Esophagus squamous epithelium (tissue), 5 donors: Measurements from ENCODE around the gene PRPSAP1. TPM values are rescaled to one million over a fixed set of nuclear protein-coding genes. Genes with fewer than 3 reads are reported as not detected.

ENCODE experiments used
- DNase-seq: peaks from one replicate; lab custom pipeline; 2025; lab: John Stamatoyannopoulos, UW
- H3K27ac ChIP-seq, 4 donors: fragments of 200-600 bp; sonication (generic); one replicate each; pipeline ENCODE4 v1.5.1; 2016 to 2019; ENCODE audit warnings: mild to moderate bottlenecking in 1 of 4
- H3K27me3 ChIP-seq, 4 donors: fragments of 200-600 bp; sonication (generic); 1 replicate in 3 of 4; 2 replicates in 1 of 4; pipeline versions ENCODE4 v1.5.1 to v1.6.0; 2017 to 2021; ENCODE audit warnings: antibody characterized with exemption in 1 of 4
- H3K36me3 ChIP-seq, 3 donors: fragments of 200-600 bp; sonication (generic); one replicate each; pipeline ENCODE4 v1.5.1; 2016 to 2019
- H3K4me1 ChIP-seq, 3 donors: fragments of 200-600 bp; sonication (generic); one replicate each; pipeline ENCODE4 v1.5.1; 2017 to 2019
- H3K4me3 ChIP-seq, 4 donors: fragments of 200-600 bp; sonication (generic); 1 replicate in 3 of 4; 2 replicates in 1 of 4; pipeline ENCODE4 v1.5.1; 2016 to 2019; ENCODE audit warnings: mild to moderate bottlenecking in 2 of 4, moderate library complexity in 1 of 4
- H3K9me3 ChIP-seq, 3 donors: fragments of 200-600 bp; sonication (generic); one replicate each; pipeline ENCODE4 v1.5.1; 2016 to 2019
- POLR2A ChIP-seq, 4 donors: fragments of 450-650 bp; IDR thresholded peaks; one replicate each; pipeline ENCODE4 v1.6.1; 2017; ENCODE audit warnings: antibody characterized with exemption in 4 of 4, mild to moderate bottlenecking in 4 of 4, moderate library complexity in 3 of 4
- WGBS, 2 donors: methylation state at CpG; one replicate each; pipeline ENCODE4 v1.1.5; 2018; 5-methylcytosine and 5-hydroxymethylcytosine counted together
- intact Hi-C: fragments of 100-400 bp; cut with DNase I; formaldehyde crosslinking; loops from one replicate; pipeline ENCODE4 v1.15.0; 2022
- total RNA-seq, 4 donors: library from RNA; depleted of rRNA; stranded (reverse); fragments of >200 nt; gene quantifications; one replicate each; pipeline ENCODE4 v1.1.0, GENCODE V29; 2016
- TF ChIP-seq, protein P1 (sequence below), 6 experiments: fragments of 450-650 bp in 4 of 6; fragments of 200-600 bp in 2 of 6; sonication (generic) in 2 of 6; IDR thresholded peaks; one replicate each; pipeline ENCODE4 v1.5.1; 2016 to 2019; ENCODE audit warnings: antibody characterized with exemption in 6 of 6, mild to moderate bottlenecking in 4 of 6, moderate library complexity in 4 of 6
- donor health status: DM: yes; HTN: yes; CAD: no.

PRPSAP1 gene
- total RNA-seq, 4 donors from 2014 or later: 36.0 to 68.6 (median 49.5) TPM

DNA sequence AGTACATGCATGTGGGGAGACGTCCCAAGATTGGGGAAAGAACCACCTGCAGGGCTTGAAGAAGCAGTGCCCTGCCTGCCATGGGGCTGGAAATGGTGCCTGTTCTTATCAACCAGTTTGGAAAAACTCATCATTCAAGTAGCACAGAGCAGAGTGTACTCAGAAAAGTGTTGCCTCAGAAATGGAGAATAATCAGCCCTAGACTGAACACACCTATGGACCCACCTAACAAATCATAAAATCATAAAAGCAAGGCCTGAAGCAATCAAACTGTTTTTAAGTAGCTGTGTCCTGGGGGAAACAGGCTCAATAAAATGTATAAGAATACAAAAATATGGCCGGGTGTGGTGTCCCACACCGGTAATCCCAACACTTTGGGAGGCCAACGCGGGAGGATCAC lies 56.8 kb downstream of the PRPSAP1 start:
- Histone ChIP-seq H3K9me3 (no peaks in the 10 kb centered on the region), H3K4me1 (no peaks in the 10 kb centered on the region), H3K27ac (no peak overlapping the region), H3K27me3 (no peaks in the 10 kb centered on the region), H3K4me3 (no peak overlapping the region), H3K36me3 (peaks cover 0 to 13% (median 0%) of the 10 kb centered on the region in 3 donors)
- WGBS, 2 donors: 96 to 97% methylated on average over 5 of the region's 5 CpGs
- intact Hi-C loops: no loop called here
- DNase-seq: no peak
- TF ChIP-seq POLR2A (IDR thresholded peaks at IDR 0.05): no peak
- TF ChIP-seq, protein P1, sequence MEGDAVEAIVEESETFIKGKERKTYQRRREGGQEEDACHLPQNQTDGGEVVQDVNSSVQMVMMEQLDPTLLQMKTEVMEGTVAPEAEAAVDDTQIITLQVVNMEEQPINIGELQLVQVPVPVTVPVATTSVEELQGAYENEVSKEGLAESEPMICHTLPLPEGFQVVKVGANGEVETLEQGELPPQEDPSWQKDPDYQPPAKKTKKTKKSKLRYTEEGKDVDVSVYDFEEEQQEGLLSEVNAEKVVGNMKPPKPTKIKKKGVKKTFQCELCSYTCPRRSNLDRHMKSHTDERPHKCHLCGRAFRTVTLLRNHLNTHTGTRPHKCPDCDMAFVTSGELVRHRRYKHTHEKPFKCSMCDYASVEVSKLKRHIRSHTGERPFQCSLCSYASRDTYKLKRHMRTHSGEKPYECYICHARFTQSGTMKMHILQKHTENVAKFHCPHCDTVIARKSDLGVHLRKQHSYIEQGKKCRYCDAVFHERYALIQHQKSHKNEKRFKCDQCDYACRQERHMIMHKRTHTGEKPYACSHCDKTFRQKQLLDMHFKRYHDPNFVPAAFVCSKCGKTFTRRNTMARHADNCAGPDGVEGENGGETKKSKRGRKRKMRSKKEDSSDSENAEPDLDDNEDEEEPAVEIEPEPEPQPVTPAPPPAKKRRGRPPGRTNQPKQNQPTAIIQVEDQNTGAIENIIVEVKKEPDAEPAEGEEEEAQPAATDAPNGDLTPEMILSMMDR (IDR thresholded peaks at IDR 0.05): no peak

DNA sequence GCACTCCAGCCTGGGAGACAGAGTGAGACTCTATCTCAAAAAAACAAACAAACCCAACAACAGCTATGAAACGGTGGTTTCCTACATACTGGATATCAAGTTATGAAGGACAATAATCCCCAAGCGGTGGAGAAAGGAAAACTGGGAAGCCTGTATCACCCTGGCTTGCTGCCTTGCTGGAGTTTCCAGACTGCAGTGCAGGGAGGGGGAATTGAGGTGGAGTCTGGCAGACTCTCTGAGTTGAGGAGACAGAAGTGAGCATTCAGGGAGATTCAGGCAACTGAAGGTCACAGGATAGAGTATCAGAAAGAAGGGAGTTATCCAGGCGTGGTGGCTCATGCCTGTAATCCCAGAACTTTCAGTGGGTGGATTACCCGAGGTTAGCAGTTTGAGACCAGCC lies 57.5 kb downstream of the PRPSAP1 start:
- no peak overlapping the region for H3K4me3 ChIP-seq
- no peaks in the 10 kb centered on the region for H3K9me3 ChIP-seq
- no peaks in the 10 kb centered on the region for H3K27me3 ChIP-seq
- H3K27ac ChIP-seq: no peak overlapping the region
- no peak for DNase-seq
- H3K36me3 ChIP-seq: peaks cover 0 to 20% (median 0%) of the 10 kb centered on the region in 3 donors
- 48 to 50% methylated on average over 4 of the region's 4 CpGs for WGBS, 2 donors
- H3K4me1 ChIP-seq: no peaks in the 10 kb centered on the region
- intact Hi-C loops: no loop called here
- TF ChIP-seq POLR2A (IDR thresholded peaks at IDR 0.05): no peak
- TF ChIP-seq, protein P1 (IDR thresholded peaks at IDR 0.05): no peak

GRCh38 chr17:76293106-76293505 lies 60.6 kb downstream of the PRPSAP1 start:
- Histone ChIP-seq H3K36me3 (peaks cover 0 to 41% (median 0%) of the 10 kb centered on the region in 3 donors), H3K27me3 (no peaks in the 10 kb centered on the region), H3K27ac (no peak overlapping the region), H3K4me1 (no peaks in the 10 kb centered on the region), H3K4me3 (no peak overlapping the region), H3K9me3 (no peaks in the 10 kb centered on the region)
- no peak for DNase-seq
- TF ChIP-seq POLR2A (IDR thresholded peaks at IDR 0.05): no peak
- TF ChIP-seq, protein P1 (IDR thresholded peaks at IDR 0.05): no peak
- 65 to 81% methylated on average over 2 to 6 of the region's 7 CpGs for WGBS, 2 donors
- intact Hi-C loops: no loop called here

- peaks cover 0 to 41% (median 0%) of the 10 kb centered on the region in 3 donors for H3K36me3 ChIP-seq
- DNase-seq: no peak
- 82 to 88% methylated on average over 3 to 4 of the region's 4 CpGs for WGBS, 2 donors
- no peak overlapping the region for H3K27ac ChIP-seq
- H3K9me3 ChIP-seq: no peaks in the 10 kb centered on the region
- H3K27me3 ChIP-seq: no peaks in the 10 kb centered on the region
- H3K4me1 ChIP-seq: no peaks in the 10 kb centered on the region
- intact Hi-C loops: no loop called here
- no peak overlapping the region for H3K4me3 ChIP-seq
- no peak for TF ChIP-seq POLR2A (IDR thresholded peaks at IDR 0.05)
- TF ChIP-seq, protein P1 (IDR thresholded peaks at IDR 0.05): no peak
Measured at GRCh38 chr17:76292567-76292966, 61.1 kb downstream of the PRPSAP1 start.

DNA sequence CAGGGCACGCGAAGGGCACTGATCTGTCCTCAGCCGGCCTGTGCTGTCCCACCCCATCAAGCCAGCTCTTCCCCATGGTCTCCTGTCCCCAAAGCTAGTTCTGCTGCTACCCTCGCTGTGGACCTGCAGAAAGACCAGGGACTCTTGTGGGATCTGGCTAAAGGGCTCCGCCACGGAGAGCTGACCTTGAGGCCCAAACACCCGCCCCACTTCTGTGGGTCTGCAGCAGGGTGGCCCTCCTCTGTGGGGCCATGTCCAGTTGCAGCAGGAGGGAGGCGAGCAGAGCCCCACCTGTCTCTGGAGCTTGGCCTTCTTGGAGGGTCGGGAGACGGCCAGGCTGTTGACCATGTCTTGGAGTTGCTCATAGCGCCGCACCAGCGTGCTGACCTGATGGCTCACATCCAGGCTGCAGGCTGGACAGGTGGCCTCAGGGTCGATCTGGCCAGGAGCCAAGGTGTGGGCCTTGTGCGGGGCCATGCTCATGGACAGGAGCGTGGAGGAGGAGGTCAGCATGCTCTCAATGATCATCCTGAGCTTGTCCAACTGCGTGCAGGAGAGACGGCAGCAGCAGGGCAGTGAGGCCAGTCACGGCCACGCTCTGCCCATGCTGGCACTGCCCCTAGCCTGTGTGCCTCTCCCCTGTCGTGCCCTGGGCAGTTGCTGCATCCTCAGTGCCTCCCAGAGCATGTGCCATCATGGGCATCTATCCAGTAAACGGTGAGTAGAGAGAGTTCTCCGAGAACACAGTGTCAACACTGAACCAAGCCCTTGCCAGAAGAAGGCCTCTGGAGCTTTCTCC lies 71.9 kb downstream of the PRPSAP1 start:
- H3K9me3 ChIP-seq: no peaks in the 10 kb centered on the region
- no peak overlapping the region for H3K4me3 ChIP-seq
- peaks cover 6 to 25% (median 9%) of the 10 kb centered on the region in 3 donors for H3K4me1 ChIP-seq
- intact Hi-C loops: loop anchor here (10.0 kb wide), 1 partner anchor 267 kb away; no protein-coding TSS in a partner anchor
- DNase-seq: no peak
- H3K27ac ChIP-seq: no peak overlapping the region
- no peak for TF ChIP-seq POLR2A (IDR thresholded peaks at IDR 0.05)
- TF ChIP-seq, protein P1 (IDR thresholded peaks at IDR 0.05): no peak
- WGBS, 2 donors: 50 to 100% methylated on average over 2 to 3 of the region's 23 CpGs
- no peaks in the 10 kb centered on the region for H3K27me3 ChIP-seq
- no peaks in the 10 kb centered on the region for H3K36me3 ChIP-seq
